ENCODE data around the gene SLC25A38.

The SLC25A38 gene

DNA sequence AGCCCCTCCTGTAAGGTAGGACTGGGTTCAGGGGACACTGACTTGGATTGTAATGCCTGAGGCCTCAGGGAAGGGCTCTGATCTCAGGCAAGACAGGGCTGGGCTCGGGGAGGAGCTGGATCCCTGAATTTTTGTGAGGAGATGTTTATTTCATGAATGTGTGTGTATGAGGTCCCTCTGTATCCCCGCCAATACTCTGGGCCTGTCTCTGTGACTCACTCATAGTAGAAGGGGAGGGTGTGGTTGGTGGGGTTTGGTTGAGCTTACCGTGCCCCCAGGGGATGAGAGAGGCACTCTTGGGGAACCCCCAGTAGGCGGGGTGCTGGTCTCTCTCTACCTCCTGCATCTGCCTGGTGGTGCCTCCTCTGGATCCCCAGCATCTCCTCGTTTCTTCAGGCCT lies 51.4 kb downstream of the SLC25A38 start:
- DNase-seq (ENCODE audit: low spot score), result no peak

DNA sequence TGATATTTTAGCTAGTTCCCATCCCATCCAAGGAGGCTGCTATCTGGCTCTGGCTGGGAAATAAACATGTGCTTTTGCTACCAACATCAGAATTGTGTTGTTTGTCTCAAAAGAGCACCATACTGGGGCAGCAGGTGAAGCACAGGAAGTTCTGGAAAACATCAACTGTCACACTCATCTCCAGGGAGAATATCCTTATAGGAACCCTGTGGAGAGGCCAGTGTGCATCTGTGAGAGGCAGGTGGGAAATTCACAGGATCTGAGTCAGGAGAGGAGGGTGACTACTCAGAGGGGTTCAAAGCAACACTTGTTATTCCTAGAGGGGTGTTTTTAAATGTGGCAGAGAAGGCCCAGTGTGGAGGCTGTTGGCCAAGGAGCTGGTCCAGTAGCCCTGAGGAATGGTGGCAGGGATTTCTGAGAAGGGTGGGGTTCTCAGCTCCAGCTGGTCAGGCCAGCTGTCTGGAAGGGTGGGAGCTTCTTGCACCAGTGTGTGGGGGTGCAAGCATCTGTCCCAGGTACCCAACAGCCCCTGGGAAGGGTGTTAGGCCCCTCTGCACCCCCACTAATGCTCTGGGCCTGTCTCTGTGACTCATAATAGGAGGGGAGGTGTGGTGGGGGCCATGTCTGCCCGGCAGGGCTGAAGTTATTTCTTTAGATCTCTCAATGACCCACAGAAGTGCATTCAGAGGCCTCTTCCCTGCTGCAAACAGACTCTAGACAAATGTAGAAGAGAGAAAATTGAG lies 52.0 kb downstream of the SLC25A38 start:
- no peak for DNase-seq (ENCODE audit: low spot score)

DNA sequence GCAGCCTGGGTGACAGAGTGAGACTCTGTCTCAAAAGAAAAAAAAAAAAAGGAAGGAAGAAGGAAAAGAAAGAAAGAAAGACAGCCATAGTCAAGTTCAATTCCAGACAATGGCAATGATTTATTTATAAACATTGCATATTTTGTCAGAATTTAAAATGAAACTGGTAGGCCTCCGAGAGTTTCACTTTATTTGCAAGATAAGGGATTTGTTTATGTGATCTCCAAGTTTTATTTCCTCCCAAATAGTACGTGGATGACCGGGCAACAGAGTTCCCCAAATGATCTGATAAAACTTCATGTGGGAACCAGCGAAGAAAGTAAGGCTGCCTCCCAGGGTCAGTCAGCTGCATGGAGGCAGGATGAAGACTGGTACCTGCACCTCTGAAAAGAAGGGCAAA lies 55.7 kb downstream of the SLC25A38 start:
- DNase-seq (ENCODE audit: low spot score), result no peak

DNA sequence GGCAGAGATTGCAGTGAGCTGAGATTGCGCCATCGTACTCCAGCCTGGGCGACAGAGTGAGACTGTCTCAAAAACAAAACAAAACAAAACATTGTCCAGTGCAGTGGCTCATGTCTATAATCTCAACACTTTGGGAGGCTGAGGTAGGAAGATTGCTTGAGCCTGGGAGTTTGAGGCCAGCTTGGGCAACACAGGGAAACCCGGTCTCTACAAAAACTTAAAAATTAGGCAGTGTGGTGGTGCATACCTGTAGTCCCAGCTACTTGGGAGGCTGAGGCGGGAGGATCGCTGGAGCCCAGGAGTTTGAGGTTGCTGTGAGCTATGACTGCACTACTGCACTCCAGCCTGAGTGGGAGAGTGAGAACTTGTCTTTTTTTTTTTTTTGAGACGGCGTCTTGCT lies 57.1 kb downstream of the SLC25A38 start:
- no peak for DNase-seq (ENCODE audit: low spot score)

DNA sequence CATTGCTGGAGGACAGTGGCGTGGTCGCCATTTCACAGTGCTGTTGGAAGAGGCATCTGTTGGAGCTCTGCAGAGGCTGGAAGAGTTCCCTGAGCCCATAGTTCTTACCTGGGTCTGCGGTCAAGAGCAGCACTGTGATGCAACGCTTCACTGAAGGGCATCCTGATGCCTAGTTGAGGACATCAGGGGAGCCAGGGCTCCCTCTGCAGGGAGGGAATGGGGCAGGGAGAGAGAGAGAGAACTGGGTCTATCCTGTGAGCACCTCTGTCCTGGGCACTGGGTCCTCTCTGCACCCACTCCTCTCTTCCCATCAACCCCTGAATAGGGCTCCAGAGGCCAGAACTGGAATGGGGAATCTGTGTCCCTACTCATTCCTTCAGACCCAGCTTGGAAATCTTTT lies 60.4 kb downstream of the SLC25A38 start:
- DNase-seq (ENCODE audit: low spot score), result no peak

DNA sequence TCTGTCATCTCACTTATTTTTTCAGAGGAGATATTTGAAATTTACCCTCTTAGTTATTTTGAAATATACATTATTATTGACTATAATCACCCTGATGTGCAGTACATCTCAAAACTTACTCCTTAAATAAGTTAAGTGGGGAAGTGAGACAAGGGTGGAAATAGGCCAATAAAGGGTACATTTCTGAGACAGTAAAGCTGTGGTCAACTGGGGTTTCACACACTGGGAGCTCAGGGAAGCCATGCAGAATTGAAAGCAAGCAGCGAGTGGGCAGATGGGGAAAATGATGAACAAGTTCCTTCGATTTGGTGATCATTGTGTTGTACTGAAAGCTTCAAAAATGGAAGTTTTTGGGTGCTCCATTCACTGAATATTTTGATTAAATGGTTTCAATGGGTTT lies 62.8 kb downstream of the SLC25A38 start:
- no peak for DNase-seq (ENCODE audit: low spot score)

DNA sequence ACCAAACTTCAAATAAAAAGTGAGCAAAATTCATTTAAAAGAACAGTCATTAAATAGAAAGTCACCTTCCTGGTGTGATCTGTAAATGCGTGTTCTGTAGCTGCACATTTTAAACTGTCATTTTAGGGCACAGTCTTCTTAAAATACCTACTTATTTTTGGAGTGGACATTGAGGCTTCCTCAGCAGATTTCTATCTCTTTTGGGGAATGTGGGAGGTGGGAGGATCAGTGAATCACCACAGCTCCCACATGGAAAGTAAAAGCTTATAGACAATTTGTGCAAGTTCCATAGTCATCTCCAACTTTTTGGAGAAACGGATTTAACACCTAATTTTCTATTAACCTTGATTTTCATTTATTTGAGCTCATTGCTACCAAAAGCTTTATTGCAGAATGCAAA lies 63.3 kb downstream of the SLC25A38 start:
- no peak for DNase-seq (ENCODE audit: low spot score)

Measured in globus pallidus (tissue), 1 donor.